Measurements from ENCODE around the gene TOE1.
"Not testable (repeated sequence)": the region's sequence is repeated elsewhere in the genome, so short reads cannot be mapped to it uniquely, and the experiment has no call there.

The TOE1 gene

GRCh38 chr1:45378184-45378583 is 38.2 kb downstream of the TOE1 start:
- no peaks in the 10 kb centered on the region for H3K9me3 ChIP-seq (ENCODE audit: low read depth, low read length)
- no peak for DNase-seq (ENCODE audit: low read depth, low spot score)
- no peaks in the 10 kb centered on the region for H3K36me3 ChIP-seq (ENCODE audit: insufficient read depth, low read length)
- no peak overlapping the region for H3K4me3 ChIP-seq
- no peak overlapping the region for H3K9ac ChIP-seq (ENCODE audit: insufficient read length)
- no peak overlapping the region for H3K27ac ChIP-seq
- no peak for TF ChIP-seq FOXP2 (optimal IDR thresholded peaks at IDR 0.05; ENCODE audit: control extremely low read depth, extremely low read length, insufficient read depth)
- no peak for TF ChIP-seq EZH2 (IDR thresholded peaks at IDR 0.05)
- no peak for TF ChIP-seq POLR2AphosphoS5 (IDR thresholded peaks at IDR 0.05; ENCODE audit: borderline replicate concordance, low read depth, low read length)

- Histone ChIP-seq H3K4me3 (no peak overlapping the region), H3K27ac (no peak overlapping the region), H3K36me3 (ENCODE audit: insufficient read depth, low read length) (no peaks in the 10 kb centered on the region), H3K9ac (ENCODE audit: insufficient read length) (no peak overlapping the region), H3K9me3 (ENCODE audit: low read depth, low read length) (no peaks in the 10 kb centered on the region)
- no peak for DNase-seq (ENCODE audit: low read depth, low spot score)
- no peak for TF ChIP-seq EZH2 (IDR thresholded peaks at IDR 0.05)
- TF ChIP-seq POLR2AphosphoS5 (IDR thresholded peaks at IDR 0.05; ENCODE audit: borderline replicate concordance, low read depth, low read length), result no peak
Measured at GRCh38 chr1:45379524-45379923, 39.6 kb downstream of the TOE1 start.

GRCh38 chr1:45380125-45380524 is 40.2 kb downstream of the TOE1 start:
- H3K9ac ChIP-seq (ENCODE audit: insufficient read length), result no peak overlapping the region
- H3K36me3 ChIP-seq (ENCODE audit: insufficient read depth, low read length), result no peaks in the 10 kb centered on the region
- H3K9me3 ChIP-seq (ENCODE audit: low read depth, low read length), result no peaks in the 10 kb centered on the region
- no peak for DNase-seq (ENCODE audit: low read depth, low spot score)
- TF ChIP-seq POLR2AphosphoS5 (IDR thresholded peaks at IDR 0.05; ENCODE audit: borderline replicate concordance, low read depth, low read length), result no peak
- no peak for TF ChIP-seq EZH2 (IDR thresholded peaks at IDR 0.05)
- no peak overlapping the region for H3K27ac ChIP-seq
- H3K4me3 ChIP-seq, result no peak overlapping the region

GRCh38 chr1:45380730-45381129 is 40.8 kb downstream of the TOE1 start:
- no peak overlapping the region for H3K9ac ChIP-seq (ENCODE audit: insufficient read length)
- no peak for DNase-seq (ENCODE audit: low read depth, low spot score)
- TF ChIP-seq EZH2 (IDR thresholded peaks at IDR 0.05), result no peak
- TF ChIP-seq FOXP2 (optimal IDR thresholded peaks at IDR 0.05; ENCODE audit: control extremely low read depth, extremely low read length, insufficient read depth), result no peak
- TF ChIP-seq POLR2AphosphoS5 (IDR thresholded peaks at IDR 0.05; ENCODE audit: borderline replicate concordance, low read depth, low read length), result no peak
- H3K36me3 ChIP-seq (ENCODE audit: insufficient read depth, low read length), result no peaks in the 10 kb centered on the region
- no peak overlapping the region for H3K27ac ChIP-seq
- no peaks in the 10 kb centered on the region for H3K9me3 ChIP-seq (ENCODE audit: low read depth, low read length)
- no peak overlapping the region for H3K4me3 ChIP-seq

GRCh38 chr1:45381243-45381642 is 41.3 kb downstream of the TOE1 start:
- no peaks in the 10 kb centered on the region for H3K9me3 ChIP-seq (ENCODE audit: low read depth, low read length)
- no peak overlapping the region for H3K9ac ChIP-seq (ENCODE audit: insufficient read length)
- H3K27ac ChIP-seq, result no peak overlapping the region
- TF ChIP-seq FOXP2 (optimal IDR thresholded peaks at IDR 0.05; ENCODE audit: control extremely low read depth, extremely low read length, insufficient read depth) (no peak), EZH2 (IDR thresholded peaks at IDR 0.05) (no peak), POLR2AphosphoS5 (IDR thresholded peaks at IDR 0.05; ENCODE audit: borderline replicate concordance, low read depth, low read length) (no peak)
- DNase-seq (ENCODE audit: low read depth, low spot score), result no peak
- no peaks in the 10 kb centered on the region for H3K36me3 ChIP-seq (ENCODE audit: insufficient read depth, low read length)
- no peak overlapping the region for H3K4me3 ChIP-seq

- Histone ChIP-seq H3K9ac (ENCODE audit: insufficient read length) (no peak overlapping the region), H3K4me3 (no peak overlapping the region), H3K36me3 (ENCODE audit: insufficient read depth, low read length) (no peaks in the 10 kb centered on the region), H3K27ac (no peak overlapping the region), H3K9me3 (ENCODE audit: low read depth, low read length) (no peaks in the 10 kb centered on the region)
- no peak for TF ChIP-seq FOXP2 (optimal IDR thresholded peaks at IDR 0.05; ENCODE audit: control extremely low read depth, extremely low read length, insufficient read depth)
- no peak for TF ChIP-seq EZH2 (IDR thresholded peaks at IDR 0.05)
- TF ChIP-seq POLR2AphosphoS5 (IDR thresholded peaks at IDR 0.05; ENCODE audit: borderline replicate concordance, low read depth, low read length), result no peak
- DNase-seq (ENCODE audit: low read depth, low spot score), result no peak
Measured at GRCh38 chr1:45383191-45383590, 43.2 kb downstream of the TOE1 start.

GRCh38 chr1:45384213-45384612 is 44.2 kb downstream of the TOE1 start:
- not testable (repeated sequence) for H3K9me3 ChIP-seq (ENCODE audit: low read depth, low read length); H3K27ac ChIP-seq; DNase-seq (ENCODE audit: low read depth, low spot score); H3K9ac ChIP-seq (ENCODE audit: insufficient read length); H3K4me3 ChIP-seq; H3K36me3 ChIP-seq (ENCODE audit: insufficient read depth, low read length)

GRCh38 chr1:45385302-45385701 is 45.3 kb downstream of the TOE1 start:
- Histone ChIP-seq H3K4me3 (no peak overlapping the region), H3K27ac (no peak overlapping the region), H3K36me3 (ENCODE audit: insufficient read depth, low read length) (no peaks in the 10 kb centered on the region), H3K9ac (ENCODE audit: insufficient read length) (no peak overlapping the region), H3K9me3 (ENCODE audit: low read depth, low read length) (no peaks in the 10 kb centered on the region)
- no peak for DNase-seq (ENCODE audit: low read depth, low spot score)
- no peak for TF ChIP-seq EZH2 (IDR thresholded peaks at IDR 0.05)
- no peak for TF ChIP-seq POLR2AphosphoS5 (IDR thresholded peaks at IDR 0.05; ENCODE audit: borderline replicate concordance, low read depth, low read length)
- no peak for TF ChIP-seq FOXP2 (optimal IDR thresholded peaks at IDR 0.05; ENCODE audit: control extremely low read depth, extremely low read length, insufficient read depth)

GRCh38 chr1:45386219-45386618 is 46.2 kb downstream of the TOE1 start:
- H3K4me3 ChIP-seq, result no peak overlapping the region
- no peak overlapping the region for H3K9ac ChIP-seq (ENCODE audit: insufficient read length)
- H3K27ac ChIP-seq, result no peak overlapping the region
- no peak for DNase-seq (ENCODE audit: low read depth, low spot score)
- H3K9me3 ChIP-seq (ENCODE audit: low read depth, low read length), result no peaks in the 10 kb centered on the region
- H3K36me3 ChIP-seq (ENCODE audit: insufficient read depth, low read length), result no peaks in the 10 kb centered on the region
- TF ChIP-seq FOXP2 (optimal IDR thresholded peaks at IDR 0.05; ENCODE audit: control extremely low read depth, extremely low read length, insufficient read depth) (no peak), EZH2 (IDR thresholded peaks at IDR 0.05) (no peak), POLR2AphosphoS5 (IDR thresholded peaks at IDR 0.05; ENCODE audit: borderline replicate concordance, low read depth, low read length) (no peak)
